Upper lobe of left lung (tissue), 4 donors: Measurements from ENCODE around the gene THAP12.

Source experiments
- CTCF ChIP-seq, 6 experiments: fragments of 450-650 bp in 4 of 6; fragments of 200-600 bp in 2 of 6; sonication (generic) in 2 of 6; IDR thresholded peaks; one replicate each; pipeline ENCODE4 v1.5.1; 2016 to 2019; ENCODE audit warnings: antibody characterized with exemption in 6 of 6
- EP300 ChIP-seq, 4 donors: sonication (generic); formaldehyde crosslinking; IDR thresholded peaks; one replicate each; pipeline ENCODE4 v1.5.1; 2017; ENCODE audit warnings: antibody characterized with exemption in 4 of 4, control low read depth in 2 of 4
- POLR2A ChIP-seq, 4 donors: fragments of 450-650 bp; IDR thresholded peaks; one replicate each; pipeline ENCODE4 v1.5.1; 2016 to 2017; ENCODE audit warnings: antibody characterized with exemption in 4 of 4, mild to moderate bottlenecking in 2 of 4
- POLR2AphosphoS5 ChIP-seq, 2 donors: sonication (generic); formaldehyde crosslinking; IDR thresholded peaks; one replicate each; pipeline ENCODE4 v1.5.1; 2017; ENCODE audit warnings: antibody characterized with exemption in 2 of 2

- no peak for TF ChIP-seq CTCF (IDR thresholded peaks at IDR 0.05)
- no peak for TF ChIP-seq POLR2A (IDR thresholded peaks at IDR 0.05)
- no peak for TF ChIP-seq EP300 (IDR thresholded peaks at IDR 0.05)
- TF ChIP-seq POLR2AphosphoS5 (IDR thresholded peaks at IDR 0.05) = no peak
These were observed 65.6 kb downstream of the THAP12 start for GRCh38 chr11:76315182-76315853.
